ENCODE measurements around the gene PGRMC2.
"Not testable (repeated sequence)": the region's sequence is repeated elsewhere in the genome, so short reads cannot be mapped to it uniquely, and the experiment has no call there.

The PGRMC2 gene

DNA sequence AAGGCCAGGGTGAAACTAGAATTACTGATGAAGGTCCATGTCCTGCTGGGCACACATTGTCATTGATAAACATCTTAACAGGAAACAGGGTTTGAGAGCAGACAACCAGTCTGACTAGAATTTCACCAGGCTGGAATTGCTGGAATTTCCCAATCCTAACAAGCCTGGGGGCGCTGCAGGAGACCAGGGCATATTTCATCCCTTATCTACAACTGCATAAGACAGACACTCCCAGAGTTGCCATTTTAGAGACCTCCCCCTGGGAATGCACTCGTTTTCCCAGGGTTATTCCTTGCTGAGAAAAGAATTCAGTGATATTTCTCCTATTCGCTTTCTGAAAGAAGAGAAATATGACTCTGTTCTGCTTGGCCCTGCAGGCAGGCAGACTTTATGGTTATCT lies 22.1 kb downstream of the PGRMC2 start:
- not testable (repeated sequence) for DNase-seq

- DNase-seq: not testable (repeated sequence)
These were observed 27.7 kb downstream of the PGRMC2 start for GRCh38 chr4:128259889-128260288.

DNA sequence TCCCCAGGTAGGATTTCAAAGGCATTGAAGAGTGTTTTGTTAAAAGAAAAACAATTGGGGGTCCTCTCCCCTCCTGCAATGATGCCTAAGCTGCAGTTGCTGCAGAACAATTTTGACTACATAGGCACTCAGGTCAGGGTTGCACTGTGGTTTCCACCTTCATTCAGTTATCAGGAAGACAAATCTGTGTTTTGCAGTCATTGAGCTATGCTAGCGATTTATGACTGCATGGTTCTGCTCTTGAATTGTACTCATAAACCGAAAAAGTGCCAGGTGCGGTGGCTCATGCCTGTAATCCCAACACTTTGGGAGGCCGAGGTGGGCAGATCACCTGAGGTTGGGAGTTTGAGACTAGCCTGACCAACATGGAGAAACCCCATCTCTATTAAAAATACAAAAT lies 29.4 kb downstream of the PGRMC2 start:
- not testable (repeated sequence) for DNase-seq

DNA sequence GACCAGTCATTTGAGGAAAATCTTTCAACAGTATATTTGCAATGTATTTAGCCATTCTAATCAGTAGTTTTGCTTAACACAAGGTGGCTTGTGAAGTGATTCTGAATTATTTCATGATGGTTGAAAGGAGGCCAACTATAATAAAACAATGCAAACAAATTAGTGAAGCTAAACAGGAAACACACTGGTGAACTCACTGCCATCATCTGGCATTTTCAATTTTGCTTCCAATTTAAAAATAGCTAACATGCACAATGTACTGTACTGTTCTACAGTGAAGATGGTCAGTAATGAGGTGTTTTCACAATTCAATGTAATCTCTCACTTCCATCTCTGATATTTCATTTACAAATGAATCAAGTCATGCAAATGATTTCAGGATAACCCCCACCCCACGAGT lies 31.1 kb downstream of the PGRMC2 start:
- DNase-seq: no peak

GRCh38 chr4:128255906-128256305 lies 31.7 kb downstream of the PGRMC2 start:
- no peak for DNase-seq

DNA sequence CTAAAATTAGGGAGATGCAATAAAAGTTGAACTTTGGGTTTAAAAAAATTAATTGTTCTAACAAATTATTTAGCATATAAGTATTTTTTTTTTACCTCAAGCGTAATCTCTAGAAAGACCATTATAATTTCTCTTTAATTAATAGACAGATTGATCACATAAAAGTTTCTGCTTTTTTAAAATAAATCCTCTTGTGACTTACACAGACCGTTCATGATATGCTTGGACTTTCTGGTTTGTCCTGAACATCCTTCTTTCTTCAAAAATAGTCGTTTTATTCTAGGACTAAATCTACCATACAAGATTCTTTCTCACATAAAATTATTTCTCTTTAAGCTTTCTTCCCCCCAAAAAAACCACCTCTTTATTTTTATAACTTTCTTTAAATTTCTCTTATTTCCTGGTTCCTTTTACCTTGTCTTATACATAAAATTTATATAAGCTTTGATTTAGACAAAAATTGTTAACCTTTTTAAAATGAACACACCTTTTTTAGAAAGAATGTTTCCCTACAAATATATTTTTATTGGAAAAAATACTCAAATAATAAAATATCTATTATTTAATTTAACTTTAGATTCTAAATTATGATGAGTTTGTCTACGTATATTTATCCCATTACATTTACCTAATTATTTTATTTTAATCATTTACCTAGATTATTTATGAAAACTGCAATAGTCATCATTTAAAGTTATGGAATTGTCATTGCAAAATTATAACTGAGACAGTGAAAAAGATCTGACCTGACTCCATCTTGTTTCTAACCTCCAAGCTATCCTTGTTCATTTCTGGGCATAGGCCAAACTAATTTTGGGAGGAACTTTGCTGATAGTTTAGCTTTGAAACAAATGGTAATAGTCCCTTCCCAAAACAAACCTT lies 37.6 kb downstream of the PGRMC2 start:
- no peak for DNase-seq

DNA sequence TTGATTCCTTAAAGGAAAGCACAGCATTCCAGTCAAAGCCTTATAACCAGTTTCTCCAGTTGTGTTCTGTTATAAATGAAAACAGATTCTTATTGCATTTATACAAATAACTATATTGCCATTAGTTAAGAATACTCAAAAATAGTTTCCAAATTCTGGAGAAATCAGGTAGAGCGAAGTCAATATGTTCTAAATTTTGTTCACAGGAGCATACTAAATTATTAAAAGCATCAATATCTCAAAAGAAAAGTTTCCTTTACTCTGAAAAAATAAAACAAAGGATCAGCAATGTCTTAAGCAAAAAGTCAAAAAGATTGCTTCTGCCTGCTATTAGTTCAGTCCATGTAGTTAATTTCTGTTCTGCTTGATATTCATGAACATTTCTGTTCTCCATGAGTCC lies 39.7 kb downstream of the PGRMC2 start:
- no peak for DNase-seq

GRCh38 chr4:128245391-128245790 lies 42.2 kb downstream of the PGRMC2 start:
- not testable (repeated sequence) for DNase-seq

GRCh38 chr4:128244379-128244778 lies 43.2 kb downstream of the PGRMC2 start:
- DNase-seq: no peak

GRCh38 chr4:128242601-128243000 lies 45.0 kb downstream of the PGRMC2 start:
- no peak for DNase-seq

DNA sequence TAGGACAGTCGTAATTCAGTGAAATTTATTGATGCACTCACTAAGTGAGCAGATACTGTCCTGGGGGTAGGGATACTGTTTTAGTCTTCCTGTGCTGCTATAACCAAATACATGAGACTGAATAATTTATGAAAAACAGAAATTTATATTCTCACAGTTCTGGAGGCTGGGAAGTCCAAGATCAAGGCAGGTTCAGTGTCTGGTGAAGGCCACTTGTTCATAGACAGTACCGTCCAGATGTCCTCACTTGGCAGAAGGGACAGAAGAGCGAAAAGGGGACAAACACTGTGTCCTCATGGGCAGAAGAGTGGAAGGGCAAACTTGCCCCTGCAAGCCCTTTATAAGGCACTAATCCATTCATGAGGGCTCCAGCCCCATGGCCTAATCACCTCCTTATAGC lies 45.6 kb downstream of the PGRMC2 start:
- DNase-seq: no peak

GRCh38 chr4:128241425-128241913 lies 46.1 kb downstream of the PGRMC2 start:
- no peak for DNase-seq

DNA sequence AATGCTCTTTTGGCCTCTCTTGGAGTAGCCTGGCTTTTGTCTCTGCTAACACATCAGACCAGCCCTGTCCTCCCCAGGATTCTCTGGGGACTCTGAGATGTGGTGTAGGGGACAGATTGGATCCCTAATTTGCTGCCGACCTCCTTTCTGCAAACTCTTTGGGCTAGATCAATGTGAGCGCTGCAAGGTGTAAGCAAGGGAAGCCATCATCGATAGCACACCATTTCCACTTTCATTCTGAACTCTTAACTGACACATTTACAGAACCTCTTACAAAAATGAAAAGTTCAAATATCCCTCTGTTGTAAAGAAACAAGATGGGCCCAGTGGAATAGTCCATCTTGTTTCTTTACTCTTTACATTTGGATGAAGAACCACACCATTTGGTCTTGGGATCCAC lies 46.6 kb downstream of the PGRMC2 start:
- no peak for DNase-seq

GRCh38 chr4:128234836-128235235 lies 52.8 kb downstream of the PGRMC2 start:
- no peak for DNase-seq

- DNase-seq: no peak
These were observed 54.9 kb downstream of the PGRMC2 start for GRCh38 chr4:128232719-128233118.

GRCh38 chr4:128228845-128229795 lies 58.5 kb downstream of the PGRMC2 start:
- DNase-seq: no peak

- no peak for DNase-seq
These were observed 59.5 kb downstream of the PGRMC2 start for GRCh38 chr4:128227991-128228571.

DNA sequence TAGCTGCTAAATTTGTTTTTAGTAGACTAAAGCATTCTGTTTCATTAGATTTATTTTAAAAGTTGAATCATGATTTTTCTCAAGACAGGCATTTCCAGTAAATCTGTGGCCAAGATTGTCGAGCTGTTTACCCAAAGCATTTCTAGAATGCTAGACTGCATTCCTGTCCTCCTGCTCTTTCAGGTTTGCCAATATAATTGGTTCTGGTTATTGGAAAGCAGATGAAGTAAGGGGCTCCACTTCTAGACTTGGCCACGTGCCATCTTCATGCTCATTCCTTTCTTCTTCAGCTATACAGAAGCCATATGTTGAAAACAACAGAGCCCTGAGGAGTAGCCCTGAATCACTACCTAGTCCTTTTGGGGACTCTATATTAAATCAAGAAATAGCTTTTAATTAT lies 62.5 kb downstream of the PGRMC2 start:
- no peak for DNase-seq

DNA sequence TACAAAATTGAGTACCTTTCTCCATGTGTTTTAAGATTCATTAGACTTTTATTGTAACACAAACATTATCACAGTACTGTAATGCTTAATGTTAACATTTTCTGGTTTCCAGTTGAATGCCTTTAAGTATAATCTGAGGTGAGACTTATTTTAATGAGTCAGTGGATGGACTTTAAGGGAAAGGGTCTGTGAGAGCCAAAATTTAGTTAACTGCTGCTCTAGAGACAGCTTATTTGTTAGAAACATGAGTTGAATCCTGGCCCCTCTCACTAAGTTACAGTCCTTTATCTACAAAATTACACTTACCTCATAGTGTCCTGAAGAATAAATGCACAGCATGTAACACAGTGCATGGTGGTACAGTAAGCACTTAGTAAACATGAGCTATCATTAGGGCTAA lies 66.0 kb downstream of the PGRMC2 start:
- no peak for DNase-seq

GRCh38 chr4:128220286-128221235 lies 67.1 kb downstream of the PGRMC2 start:
- DNase-seq: no peak
